CD4-positive, alpha-beta T cell treated with Interleukin-17A for 4 hours (primary cell): Measurements from ENCODE around the gene TOP1.
A peak's percentile ranks its signal among the peaks of the same experiment; 100 is the strongest.

Source experiments
- DNase-seq: peaks from one replicate; pipeline ENCODE4 v3.0.0-alpha.2; 2020; ENCODE audit warnings: mixed read lengths

The TOP1 gene

DNA sequence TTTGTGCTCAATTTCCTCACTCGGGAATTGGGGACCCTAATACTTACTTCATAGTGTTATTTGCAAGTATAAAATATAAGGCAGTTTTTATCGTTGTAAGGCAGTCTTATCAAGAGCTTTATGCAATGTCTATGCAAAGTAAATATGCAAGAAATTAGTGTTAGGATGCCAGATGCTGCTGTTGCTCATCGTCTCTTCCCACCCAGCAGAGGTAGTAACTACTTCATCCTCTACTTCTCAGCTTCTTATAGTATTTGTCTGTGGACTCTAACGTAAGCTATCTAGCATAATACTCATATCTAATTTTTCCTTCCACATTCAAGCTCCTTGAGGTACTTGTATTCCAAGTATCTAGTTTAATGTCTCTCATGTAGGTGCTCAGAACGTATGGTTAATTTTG, 120.3 kb downstream of the TOP1 start:
- DNase-seq, result no peak

DNA sequence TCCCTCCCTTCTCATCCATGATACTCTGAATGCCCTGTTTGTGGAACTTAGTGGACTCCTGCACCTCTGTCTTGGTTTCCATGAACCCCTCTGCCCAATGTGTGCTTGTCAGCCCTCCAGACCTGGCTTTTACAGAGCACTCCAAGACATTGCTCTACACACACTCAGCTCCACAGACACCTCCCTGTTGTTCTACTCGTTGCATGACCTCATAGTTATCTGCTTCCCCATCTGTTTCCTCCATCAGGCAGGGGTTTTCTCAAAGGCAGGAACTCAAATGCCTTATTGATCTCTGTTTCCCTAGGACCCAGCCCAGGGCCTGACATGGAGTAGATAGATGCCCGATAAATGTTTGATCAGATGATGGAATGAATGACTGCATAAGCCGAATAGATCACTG, 122.0 kb downstream of the TOP1 start:
- peak; percentile 47 for DNase-seq

DNA sequence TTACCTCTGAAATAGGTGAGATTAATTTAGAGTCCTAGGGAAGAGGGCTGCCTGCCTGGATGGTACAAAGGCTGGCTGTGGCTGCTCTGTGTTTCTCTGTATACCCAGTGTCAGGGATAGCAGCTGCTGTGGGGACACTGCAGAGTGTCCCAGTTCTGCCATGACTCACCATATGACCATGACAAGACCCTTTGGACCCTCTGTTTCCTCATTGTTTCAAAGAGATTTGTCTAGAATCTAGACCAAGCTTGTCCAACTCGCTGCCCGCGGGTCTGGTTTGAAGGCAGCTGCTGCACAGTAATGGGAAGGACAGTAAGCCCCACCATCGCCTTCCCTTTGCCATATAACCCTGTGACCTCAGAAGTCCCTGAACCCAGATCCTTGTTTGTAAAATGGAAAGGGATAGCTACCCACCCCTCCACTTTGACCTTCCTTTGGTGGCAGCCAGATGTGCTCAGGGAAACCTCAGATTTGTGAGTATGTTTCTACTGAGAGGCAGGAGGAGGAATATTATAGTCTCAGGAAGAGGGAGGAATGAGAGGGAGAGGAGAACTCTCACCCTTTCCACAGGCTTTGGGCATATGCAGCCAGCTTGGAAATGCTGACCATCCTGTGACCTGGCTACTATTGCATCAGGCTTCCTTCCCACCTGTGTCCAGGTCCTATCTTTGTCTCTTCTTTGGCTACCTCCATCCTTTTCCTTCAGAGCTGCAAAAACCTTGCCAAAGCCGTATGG, 122.7 kb downstream of the TOP1 start:
- no peak for DNase-seq

DNA sequence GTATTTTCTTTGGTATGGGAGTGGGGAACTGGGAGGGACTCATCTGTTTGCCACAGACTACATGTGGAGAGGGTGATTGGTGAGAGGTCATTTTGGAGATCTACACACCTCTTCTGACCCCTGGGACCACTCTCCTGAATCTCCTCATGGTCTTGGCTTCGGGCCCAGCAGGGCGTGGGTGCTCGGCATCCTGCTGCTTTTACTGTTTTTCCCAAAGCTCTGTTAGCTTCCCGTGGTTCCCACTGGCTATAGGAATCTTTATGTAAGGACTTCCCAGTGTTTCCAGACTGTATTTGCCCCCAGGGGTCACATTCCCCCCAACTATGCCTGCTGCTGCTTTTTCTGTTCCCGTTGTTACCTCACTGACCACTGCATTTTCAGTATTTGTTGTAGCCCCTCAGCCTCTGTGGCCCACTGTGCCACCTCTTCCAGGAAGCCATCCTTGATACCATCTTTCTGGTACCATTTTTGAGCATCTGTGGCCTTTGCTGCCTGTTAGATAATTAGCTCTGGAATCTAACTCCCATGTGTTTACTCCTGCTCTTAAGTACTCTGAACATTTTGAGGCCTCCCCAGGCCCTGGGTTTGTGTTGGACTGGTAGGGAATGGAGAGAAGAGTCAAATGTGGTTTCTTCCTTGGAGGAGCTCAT, 123.6 kb downstream of the TOP1 start:
- no peak for DNase-seq

DNA sequence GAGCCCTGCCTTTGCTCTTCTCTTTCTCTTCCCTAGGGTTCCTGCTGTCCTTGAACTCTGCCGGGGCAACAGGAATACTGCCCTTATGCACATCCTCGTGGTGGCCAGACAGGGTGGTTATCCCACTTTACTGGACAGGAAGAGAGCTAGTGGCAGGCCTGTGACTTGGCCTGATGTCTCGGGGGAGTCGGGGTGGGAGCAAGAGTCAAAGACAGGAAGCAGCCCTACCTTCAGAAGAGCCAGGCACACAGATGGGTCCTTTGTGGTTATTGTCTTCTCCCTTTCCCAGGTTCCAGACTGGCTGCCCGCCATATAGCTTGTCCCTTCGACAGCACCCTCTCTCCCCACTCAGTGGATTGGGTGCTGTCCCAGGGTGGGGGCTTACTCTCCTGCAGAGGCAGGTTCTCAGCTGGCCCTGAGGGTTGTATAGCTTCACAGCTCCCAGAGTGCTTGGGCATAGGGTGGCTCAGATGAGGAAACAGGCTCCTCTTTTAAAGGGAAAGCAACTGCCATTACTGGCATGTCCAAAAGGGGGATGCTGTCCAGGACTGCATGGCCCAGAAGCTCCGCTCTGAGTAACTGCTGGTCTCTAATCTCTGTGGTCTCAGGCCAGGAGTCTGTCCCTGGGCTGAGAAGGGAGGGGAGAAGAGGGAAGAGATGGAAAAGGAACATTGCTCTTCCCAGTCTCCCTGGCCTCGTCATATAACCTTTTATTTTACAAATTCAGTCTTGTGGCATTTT, 126.0 kb downstream of the TOP1 start:
- no peak for DNase-seq

DNA sequence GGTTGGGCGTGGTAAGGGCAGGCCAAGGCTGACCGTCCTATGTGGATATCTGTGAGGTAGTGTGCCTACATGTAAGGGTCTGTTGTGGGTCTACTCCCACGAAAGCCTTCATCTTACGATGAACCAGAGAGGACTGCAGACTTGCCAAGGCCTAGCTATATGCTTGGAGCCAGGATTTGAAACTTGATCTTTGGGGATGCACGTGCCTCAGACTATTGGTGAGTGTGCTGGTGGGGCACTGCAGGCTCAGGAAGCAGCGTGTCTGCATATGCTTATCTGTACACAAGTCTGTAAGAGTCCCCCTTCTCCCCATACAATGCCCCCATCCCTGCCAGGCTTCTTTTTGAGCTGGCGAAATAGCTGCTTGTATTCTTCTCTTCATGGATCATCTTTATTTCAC, 126.6 kb downstream of the TOP1 start:
- DNase-seq, result no peak

DNA sequence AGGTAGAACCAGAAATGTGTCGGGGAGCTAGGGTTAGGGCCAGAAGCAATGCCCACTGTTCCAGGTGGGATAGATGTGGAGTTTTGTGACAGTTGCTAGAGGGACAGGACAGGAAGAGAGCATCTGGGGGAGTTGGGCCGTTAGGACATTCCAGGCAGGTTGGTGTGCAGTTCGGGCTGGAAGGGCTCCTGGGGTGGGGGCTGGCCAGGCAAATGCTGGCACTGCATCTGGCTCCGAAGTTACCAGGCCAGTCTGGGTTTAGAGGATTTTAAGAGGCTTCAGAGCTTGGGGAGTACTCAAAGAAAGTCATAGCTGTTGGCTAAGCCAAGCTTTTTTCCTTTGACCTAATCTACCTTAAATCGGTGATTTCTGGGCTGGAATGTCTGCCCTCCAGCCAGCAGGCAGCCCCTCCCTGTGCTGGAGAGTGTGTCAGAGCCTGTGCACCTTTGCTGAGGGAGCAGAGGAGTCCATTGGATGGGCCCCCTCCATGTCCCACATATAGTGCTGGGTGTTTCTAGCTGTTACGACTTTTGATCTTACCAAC, 129.5 kb downstream of the TOP1 start:
- DNase-seq, result no peak

DNA sequence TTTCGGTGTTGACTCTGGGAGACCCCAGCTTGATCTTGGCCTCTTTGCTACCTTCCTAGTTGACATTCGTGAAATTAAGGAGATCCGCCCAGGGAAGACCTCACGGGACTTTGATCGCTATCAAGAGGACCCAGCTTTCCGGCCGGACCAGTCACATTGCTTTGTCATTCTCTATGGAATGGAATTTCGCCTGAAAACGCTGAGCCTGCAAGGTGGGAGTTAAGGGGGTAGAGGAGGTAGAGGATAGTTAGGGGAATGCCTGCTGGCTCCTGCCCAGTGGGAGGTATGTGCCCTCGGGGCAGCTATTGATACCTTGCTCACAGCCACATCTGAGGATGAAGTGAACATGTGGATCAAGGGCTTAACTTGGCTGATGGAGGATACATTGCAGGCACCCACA, 130.9 kb downstream of the TOP1 start:
- DNase-seq, result no peak

DNA sequence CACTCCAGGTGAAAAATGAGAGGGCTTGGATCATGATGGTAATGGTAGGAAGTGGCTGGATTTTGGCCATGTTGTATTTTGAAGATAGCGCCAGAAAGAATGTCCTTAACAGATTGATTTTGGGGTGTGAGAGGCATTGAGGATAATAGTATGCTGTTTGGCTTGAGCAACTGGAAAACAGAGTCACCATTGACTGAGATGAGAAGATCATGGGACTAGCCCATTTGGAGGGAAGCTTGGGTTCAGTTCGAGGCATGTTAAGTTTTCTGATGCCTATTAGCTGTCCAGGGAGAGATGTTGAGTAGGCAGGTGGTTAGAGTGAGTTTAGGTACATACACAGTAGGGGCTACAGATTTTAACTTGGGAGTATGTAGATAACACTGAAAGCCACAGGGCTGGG, 132.1 kb downstream of the TOP1 start:
- no peak for DNase-seq

DNA sequence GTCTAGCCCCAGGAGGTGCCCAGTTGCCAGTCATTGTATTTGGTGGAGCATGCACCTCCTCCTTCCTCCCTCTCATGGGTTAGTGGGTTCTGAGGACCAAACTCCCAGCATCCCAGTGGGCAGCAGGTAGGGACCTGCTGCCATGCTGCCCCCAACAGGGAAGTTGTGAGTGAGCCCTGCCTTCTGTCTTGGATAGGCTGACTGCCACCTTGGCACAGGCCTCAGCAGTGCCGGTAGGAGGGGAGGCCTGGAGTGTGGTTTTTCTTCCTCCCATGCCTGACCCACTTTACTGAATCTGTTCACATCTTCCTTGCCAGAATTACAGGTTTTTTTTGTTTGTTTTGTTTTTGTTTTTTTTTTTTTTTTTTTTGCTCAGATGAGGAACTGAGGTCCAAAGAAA, 133.3 kb downstream of the TOP1 start:
- no peak for DNase-seq

DNA sequence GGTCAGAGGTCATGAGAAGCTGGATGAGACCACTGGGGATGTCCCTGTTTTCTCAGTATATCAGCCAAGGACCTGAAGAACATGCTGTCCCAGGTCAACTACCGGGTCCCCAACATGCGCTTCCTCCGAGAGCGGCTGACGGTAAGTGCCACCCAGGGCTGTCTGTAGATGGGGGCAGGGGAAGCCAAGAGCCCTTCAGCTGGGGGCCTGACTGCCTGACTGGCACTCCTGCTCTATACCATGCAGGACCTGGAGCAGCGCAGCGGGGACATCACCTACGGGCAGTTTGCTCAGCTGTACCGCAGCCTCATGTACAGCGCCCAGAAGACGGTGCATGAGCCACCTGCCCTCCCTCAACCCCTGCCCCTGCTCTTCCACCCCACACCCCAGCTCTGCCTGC, 133.8 kb downstream of the TOP1 start:
- DNase-seq, result no peak

DNA sequence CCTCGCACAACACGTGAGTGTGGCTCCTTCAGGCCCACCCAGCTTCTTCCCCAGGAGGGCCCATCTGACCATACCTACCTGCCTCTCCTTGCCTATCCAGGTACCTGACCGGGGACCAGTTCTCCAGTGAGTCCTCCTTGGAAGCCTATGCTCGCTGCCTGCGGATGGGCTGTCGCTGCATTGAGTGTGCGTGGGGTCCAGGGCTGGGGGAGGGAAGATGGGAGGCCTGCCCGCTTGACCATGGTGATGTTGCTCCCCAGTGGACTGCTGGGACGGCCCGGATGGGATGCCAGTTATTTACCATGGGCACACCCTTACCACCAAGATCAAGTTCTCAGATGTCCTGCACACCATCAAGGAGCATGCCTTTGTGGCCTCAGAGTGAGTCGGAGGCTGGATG, 135.2 kb downstream of the TOP1 start:
- no peak for DNase-seq

DNA sequence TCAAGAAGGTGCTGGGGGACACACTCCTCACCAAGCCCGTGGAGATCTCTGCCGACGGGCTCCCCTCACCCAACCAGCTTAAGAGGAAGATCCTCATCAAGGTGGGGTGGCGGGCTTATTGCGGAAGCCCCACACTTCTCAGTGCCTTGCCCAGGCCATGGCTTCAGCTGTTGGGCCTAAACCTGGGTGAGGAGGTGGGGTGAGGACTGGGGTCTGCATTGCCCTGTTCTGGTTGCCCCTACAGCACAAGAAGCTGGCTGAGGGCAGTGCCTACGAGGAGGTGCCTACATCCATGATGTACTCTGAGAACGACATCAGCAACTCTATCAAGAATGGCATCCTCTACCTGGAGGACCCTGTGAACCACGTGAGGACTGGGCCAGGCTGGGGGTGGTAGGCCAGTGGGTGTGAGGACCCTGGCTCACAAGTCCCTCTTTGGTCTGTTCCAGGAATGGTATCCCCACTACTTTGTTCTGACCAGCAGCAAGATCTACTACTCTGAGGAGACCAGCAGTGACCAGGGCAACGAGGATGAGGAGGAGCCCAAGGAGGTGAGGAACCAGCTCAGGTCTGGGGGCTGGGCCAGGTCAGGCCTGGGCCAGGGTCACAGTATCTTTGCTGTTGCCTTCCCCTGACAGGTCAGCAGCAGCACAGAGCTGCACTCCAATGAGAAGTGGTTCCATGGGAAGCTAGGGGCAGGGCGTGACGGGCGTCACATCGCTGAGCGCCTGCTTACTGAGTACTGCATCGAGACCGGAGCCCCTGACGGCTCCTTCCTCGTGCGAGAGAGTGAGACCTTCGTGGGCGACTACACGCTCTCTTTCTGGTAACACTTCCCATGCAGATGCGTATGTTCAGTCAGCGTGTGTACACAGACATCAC, 136.6 kb downstream of the TOP1 start:
- no peak for DNase-seq

DNA sequence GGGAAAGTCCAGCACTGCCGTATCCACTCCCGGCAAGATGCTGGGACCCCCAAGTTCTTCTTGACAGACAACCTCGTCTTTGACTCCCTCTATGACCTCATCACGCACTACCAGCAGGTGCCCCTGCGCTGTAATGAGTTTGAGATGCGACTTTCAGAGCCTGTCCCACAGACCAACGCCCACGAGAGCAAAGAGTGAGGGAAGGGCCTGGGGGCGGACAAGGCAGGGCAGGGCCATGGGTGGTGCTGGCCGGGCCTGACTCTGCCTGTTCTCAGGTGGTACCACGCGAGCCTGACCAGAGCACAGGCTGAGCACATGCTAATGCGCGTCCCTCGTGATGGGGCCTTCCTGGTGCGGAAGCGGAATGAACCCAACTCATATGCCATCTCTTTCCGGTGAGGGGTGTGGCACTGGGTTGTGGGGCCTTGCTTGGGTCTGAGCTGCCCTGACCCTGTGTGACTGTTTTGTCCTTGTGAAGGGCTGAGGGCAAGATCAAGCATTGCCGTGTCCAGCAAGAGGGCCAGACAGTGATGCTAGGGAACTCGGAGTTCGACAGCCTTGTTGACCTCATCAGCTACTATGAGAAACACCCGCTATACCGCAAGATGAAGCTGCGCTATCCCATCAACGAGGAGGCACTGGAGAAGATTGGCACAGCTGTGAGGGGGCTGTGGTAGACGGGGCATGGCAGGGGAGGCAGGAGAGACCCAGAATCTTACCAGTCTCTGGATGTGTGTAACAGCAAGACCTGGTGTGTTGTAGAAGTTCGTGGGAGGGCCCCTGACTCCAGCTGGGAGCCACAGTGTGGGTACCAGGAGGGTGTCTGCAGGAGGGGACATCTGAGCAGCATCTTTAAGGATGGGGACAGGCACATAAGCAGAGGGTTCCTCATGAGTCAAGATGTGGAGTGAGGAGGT, 137.8 kb downstream of the TOP1 start:
- DNase-seq, result peak; percentile 1

DNA sequence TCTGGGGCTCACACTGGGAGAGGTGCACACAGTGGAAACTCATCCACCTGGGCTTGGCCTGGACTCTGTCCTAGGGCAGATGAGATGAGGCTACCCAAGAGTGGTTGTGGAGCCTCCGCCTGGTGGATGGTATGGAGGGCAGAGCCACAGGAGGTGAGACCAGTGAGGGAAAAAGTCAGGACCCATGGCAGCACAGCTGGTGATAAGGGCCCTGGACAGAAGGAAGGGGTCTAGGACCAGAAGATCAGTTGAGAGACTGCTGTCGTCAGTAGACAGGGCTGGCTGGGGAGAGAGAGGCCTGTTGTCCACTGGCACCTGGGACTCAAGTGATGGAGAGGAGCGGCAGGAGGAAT, 138.5 kb downstream of the TOP1 start:
- peak; percentile 1 for DNase-seq

DNA sequence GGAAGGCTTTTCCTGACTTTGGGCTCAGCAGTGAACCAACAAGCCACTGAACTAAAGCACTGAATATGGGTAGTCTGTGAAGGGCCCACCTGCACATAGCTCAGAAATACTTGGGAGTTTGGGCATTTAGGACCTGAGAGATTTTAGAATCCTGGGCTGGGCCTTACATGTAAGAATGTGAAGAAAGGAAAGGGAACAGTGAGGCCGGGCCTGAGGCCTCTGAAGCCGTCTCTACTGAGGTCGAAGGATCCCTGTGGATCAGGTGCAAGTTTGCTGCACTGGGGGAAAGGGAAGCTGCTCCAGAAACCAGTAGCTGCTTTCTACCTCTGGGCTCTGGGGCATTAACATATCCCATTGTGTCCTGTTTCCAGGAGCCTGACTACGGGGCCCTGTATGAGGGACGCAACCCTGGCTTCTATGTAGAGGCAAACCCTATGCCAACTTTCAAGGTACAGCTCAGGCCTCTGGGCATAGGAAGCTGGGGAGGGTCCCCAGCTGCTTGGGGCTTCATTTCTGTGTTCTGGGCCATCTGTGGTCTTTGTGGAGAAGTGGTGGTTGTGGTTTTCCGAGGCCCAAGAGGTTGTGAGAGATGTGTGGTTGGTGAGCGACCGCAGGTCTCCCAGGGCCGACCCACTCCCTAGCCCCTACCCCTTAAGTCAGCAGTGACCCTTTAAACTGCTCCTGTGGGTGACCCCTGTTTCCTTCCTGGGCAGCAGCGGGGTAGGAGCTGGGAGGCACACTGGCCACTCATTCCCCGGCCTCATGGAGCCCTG, 139.0 kb downstream of the TOP1 start:
- no peak for DNase-seq

DNA sequence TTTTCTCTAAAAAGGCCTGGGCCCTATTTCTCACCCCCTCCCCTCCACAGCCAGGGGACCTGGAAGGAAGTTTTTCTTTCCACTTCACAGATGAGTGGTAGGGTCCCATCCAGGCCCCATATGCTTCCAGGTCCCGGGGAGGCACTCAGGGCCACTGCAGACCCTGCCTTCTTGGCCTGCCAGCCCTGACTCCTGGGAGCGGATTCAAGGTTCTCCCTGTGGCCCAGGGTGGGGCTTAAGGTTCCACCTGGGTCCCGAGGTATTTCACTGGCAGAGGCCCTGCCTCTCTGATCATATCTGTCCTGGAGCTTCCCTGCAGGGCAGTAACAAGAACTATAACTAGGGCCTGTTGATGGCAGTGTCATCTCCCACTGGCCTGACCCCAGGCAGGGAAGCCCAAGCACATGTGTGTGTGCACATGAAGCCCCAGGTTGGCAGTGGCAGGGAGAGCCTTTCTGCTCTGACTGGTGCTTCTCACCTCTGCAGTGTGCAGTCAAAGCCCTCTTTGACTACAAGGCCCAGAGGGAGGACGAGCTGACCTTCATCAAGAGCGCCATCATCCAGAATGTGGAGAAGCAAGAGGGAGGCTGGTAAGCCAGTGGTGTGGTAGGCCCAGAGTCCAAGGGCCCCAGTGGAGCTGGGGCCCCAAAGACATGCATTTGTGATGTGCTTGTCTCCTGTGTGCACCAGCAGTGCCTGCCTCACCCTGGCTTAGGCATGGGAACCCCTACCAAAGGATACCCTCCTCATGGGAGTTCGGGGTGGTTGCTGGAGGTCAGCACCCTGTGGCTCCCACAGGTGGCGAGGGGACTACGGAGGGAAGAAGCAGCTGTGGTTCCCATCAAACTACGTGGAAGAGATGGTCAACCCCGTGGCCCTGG, 139.9 kb downstream of the TOP1 start:
- DNase-seq, result no peak

DNA sequence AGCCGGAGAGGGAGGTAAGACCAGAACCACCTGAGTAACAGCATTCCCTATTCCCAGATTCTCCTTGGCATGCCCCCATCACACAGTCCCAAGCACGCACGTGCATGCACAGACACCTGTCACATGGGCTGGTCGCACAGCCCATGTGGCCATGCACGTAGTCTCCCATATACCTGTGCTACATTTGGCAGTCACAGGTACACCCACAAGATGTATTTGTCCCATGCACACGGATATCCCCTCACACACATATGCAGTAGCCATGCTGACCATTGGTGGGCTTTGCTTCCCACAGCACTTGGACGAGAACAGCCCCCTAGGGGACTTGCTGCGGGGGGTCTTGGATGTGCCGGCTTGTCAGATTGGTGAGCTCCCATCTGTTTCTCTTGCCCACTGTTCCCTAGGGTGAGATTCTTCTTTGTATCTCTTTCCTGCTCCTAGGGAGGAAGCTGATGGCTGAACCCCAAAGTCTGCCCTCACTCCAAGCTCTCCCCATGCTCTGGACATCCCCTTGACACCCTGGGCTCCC, 140.6 kb downstream of the TOP1 start:
- DNase-seq, result no peak

DNA sequence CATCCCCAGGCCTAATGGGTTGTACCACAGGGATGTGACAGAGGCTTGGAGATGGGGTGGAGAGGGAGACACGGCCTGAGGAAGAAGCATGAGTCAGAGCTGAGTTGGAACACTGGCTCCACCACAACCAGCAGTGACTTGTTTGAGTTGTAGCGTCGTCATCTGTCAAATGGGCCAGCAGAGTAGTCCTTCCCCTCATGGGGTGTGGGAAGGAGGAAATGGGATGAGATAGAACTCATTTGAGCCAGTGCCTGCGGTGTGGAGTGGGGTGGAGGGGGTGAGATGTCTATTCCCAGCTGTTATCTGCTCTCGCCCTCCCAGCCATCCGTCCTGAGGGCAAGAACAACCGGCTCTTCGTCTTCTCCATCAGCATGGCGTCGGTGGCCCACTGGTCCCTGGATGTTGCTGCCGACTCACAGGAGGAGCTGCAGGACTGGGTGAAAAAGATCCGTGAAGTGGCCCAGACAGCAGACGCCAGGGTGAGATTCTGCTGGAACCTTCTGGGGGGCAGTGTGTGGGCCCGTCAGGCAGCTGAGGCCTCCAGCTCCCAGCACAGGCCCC, 141.2 kb downstream of the TOP1 start:
- no peak for DNase-seq
